Esophagus (tissue), 2 donors: ENCODE data around the gene PSMD9. TPM values are rescaled to one million over a fixed set of nuclear protein-coding genes. Genes with fewer than 3 reads are reported as not detected.

Experiments
- H3K27ac ChIP-seq, 2 donors: one replicate each; pipeline ENCODE4 v1.5.1; 2013; ENCODE audit warnings: low read depth in 2 of 2, mild to moderate bottlenecking in 2 of 2, inconsistent platforms in 1 of 2, low read length in 1 of 2, moderate library complexity in 1 of 2
- H3K27me3 ChIP-seq, 2 donors: one replicate each; pipeline ENCODE4 v1.6.1; 2013; ENCODE audit warnings: low read length in 2 of 2, control low read depth in 1 of 2, mild to moderate bottlenecking in 1 of 2; ENCODE audit not compliant: insufficient read depth in 2 of 2, control insufficient read depth in 1 of 2
- H3K36me3 ChIP-seq, 2 donors: one replicate each; pipeline ENCODE4 v1.6.1; 2013; ENCODE audit warnings: low read length in 1 of 2; ENCODE audit not compliant: control insufficient read depth in 2 of 2, insufficient read depth in 2 of 2
- H3K4me1 ChIP-seq, 2 donors: one replicate each; pipeline ENCODE4 v1.6.1; 2013; ENCODE audit warnings: low read length in 1 of 2; ENCODE audit not compliant: control insufficient read depth in 2 of 2, insufficient read depth in 2 of 2
- H3K4me3 ChIP-seq, 2 donors: one replicate each; pipeline ENCODE4 v1.5.1; 2013; ENCODE audit warnings: low read length in 2 of 2, mild to moderate bottlenecking in 2 of 2, low read depth in 1 of 2, moderate library complexity in 1 of 2
- H3K9me3 ChIP-seq, 2 donors: one replicate each; pipeline ENCODE4 v1.6.1; 2013; ENCODE audit warnings: mild to moderate bottlenecking in 2 of 2, low read depth in 1 of 2, low read length in 1 of 2, moderate library complexity in 1 of 2; ENCODE audit not compliant: control insufficient read depth in 2 of 2, insufficient read depth in 1 of 2
- WGBS, 2 donors: extraction: QIAGEN DNeasy Blood & Tissue Kit; methylation state at CpG; one replicate each; pipeline ENCODE4 v1.1.7; 2013; 5-methylcytosine and 5-hydroxymethylcytosine counted together
- polyA plus RNA-seq, 2 donors: library from polyadenylated mRNA; stranded (reverse); fragments of 200-250 nt; gene quantifications; one replicate each; pipeline ENCODE4 v1.2.3, GENCODE V29; 2013
- donor health status: healthy with polysubstance abuse.
- donor health status: Bipolar disorder and iron deficiency.

The PSMD9 gene
- polyA plus RNA-seq, 2 donors: 18.3 to 88.2 TPM

- 61 to 65% methylated on average over 21 of the region's 21 CpGs for WGBS, 2 donors
- Histone ChIP-seq H3K27ac (no peak overlapping the region), H3K4me3 (no peak overlapping the region), H3K36me3 (no peaks in the 10 kb centered on the region), H3K27me3 (no peaks in the 10 kb centered on the region), H3K9me3 (no peaks in the 10 kb centered on the region), H3K4me1 (no peaks in the 10 kb centered on the region)
Measured at GRCh38 chr12:121958541-121959240, 70.1 kb downstream of the PSMD9 start.

GRCh38 chr12:121960541-121960940, 72.0 kb downstream of the PSMD9 start:
- Histone ChIP-seq H3K4me1 (no peaks in the 10 kb centered on the region), H3K9me3 (no peaks in the 10 kb centered on the region), H3K4me3 (no peak overlapping the region), H3K36me3 (no peaks in the 10 kb centered on the region), H3K27ac (no peak overlapping the region), H3K27me3 (no peaks in the 10 kb centered on the region)
- WGBS, 2 donors: 94 to 95% methylated on average over 7 of the region's 7 CpGs

- Histone ChIP-seq H3K27ac (no peak overlapping the region), H3K36me3 (no peaks in the 10 kb centered on the region), H3K9me3 (no peaks in the 10 kb centered on the region), H3K4me1 (no peaks in the 10 kb centered on the region), H3K27me3 (no peaks in the 10 kb centered on the region), H3K4me3 (no peak overlapping the region)
- WGBS, 2 donors: 89 to 92% methylated on average over 5 of the region's 5 CpGs
Measured at GRCh38 chr12:121961195-121961879, 72.7 kb downstream of the PSMD9 start.

- no peaks in the 10 kb centered on the region for H3K9me3 ChIP-seq
- no peaks in the 10 kb centered on the region for H3K4me1 ChIP-seq
- H3K36me3 ChIP-seq: no peaks in the 10 kb centered on the region
- WGBS, 2 donors: 84 to 90% methylated on average over 15 of the region's 15 CpGs
- H3K27ac ChIP-seq: no peak overlapping the region
- no peaks in the 10 kb centered on the region for H3K27me3 ChIP-seq
- H3K4me3 ChIP-seq: no peak overlapping the region
Measured at GRCh38 chr12:121963341-121964018, 74.9 kb downstream of the PSMD9 start.

GRCh38 chr12:121964813-121965643, 76.4 kb downstream of the PSMD9 start:
- 49 to 55% methylated on average over 9 of the region's 9 CpGs for WGBS, 2 donors
- Histone ChIP-seq H3K36me3 (no peaks in the 10 kb centered on the region), H3K4me1 (no peaks in the 10 kb centered on the region)

GRCh38 chr12:121966959-121967358, 78.4 kb downstream of the PSMD9 start:
- Histone ChIP-seq H3K27me3 (no peaks in the 10 kb centered on the region), H3K4me3 (no peak overlapping the region), H3K27ac (no peak overlapping the region), H3K36me3 (no peaks in the 10 kb centered on the region), H3K9me3 (no peaks in the 10 kb centered on the region), H3K4me1 (no peaks in the 10 kb centered on the region)
- 86 to 89% methylated on average over 5 of the region's 5 CpGs for WGBS, 2 donors

More at GRCh38 chr12:121964813-121965643, 76.4 kb downstream of the PSMD9 start:
- no peaks in the 10 kb centered on the region for H3K9me3 ChIP-seq
- no peak overlapping the region for H3K4me3 ChIP-seq
- H3K27me3 ChIP-seq: no peaks in the 10 kb centered on the region
- H3K27ac ChIP-seq: no peak overlapping the region

Other genes with a start within 250 kb of the PSMD9 start
- gene MORN3, start 219.1 kb upstream of the PSMD9 start, polyA plus RNA-seq: under 1 TPM; 0.12 to 0.13 TPM
- gene TMEM120B, start 176.0 kb upstream of the PSMD9 start, polyA plus RNA-seq: 1 to 10 TPM; 1.9 to 5.1 TPM
- 1 to 10 TPM; 5.8 to 6.4 TPM for gene RHOF, start 95.1 kb upstream of the PSMD9 start, polyA plus RNA-seq
- 10 to 100 TPM in 1 of 2 donors, 1 to 10 TPM in 1; 7.7 to 12.8 TPM for gene SETD1B, start 84.8 kb upstream of the PSMD9 start, polyA plus RNA-seq
- gene HPD, start 29.9 kb upstream of the PSMD9 start, polyA plus RNA-seq: under 1 TPM; 0.29 to 0.31 TPM
- gene CFAP251, start 29.8 kb downstream of the PSMD9 start, polyA plus RNA-seq: under 1 TPM; 0.33 to 0.42 TPM
- gene BCL7A, start 133.1 kb downstream of the PSMD9 start, polyA plus RNA-seq: 1 to 10 TPM; 1.0 to 2.1 TPM
- gene MLXIP, start 190.0 kb downstream of the PSMD9 start, polyA plus RNA-seq: 10 to 100 TPM in 1 of 2 donors, 1 to 10 TPM in 1; 8.2 to 18.0 TPM